Cardiac fibroblast (primary cell): Measurements from ENCODE around the gene KRTAP10-4.

Experiments
- DNase-seq, 2 donors: peaks; one replicate each; pipeline versions ENCODE4 v3.0.0 to v3.0.0-alpha.2; 2010; ENCODE audit warnings: low read depth in 2 of 2
- H3K4me3 ChIP-seq, 2 donors: replicated peaks in 1 of 2; 1 replicate in 1 of 2; 2 replicates in 1 of 2; pipeline ENCODE4 v1.5.1; 2011; ENCODE audit warnings: low read depth in 2 of 2, low read length in 2 of 2, mild to moderate bottlenecking in 2 of 2, moderate library complexity in 1 of 2
- TF ChIP-seq, protein P1 (sequence below): IDR thresholded peaks from one replicate; pipeline ENCODE4 v1.5.1; 2011; ENCODE audit warnings: low read depth, mild to moderate bottlenecking, low read length, inconsistent platforms

KRTAP10-4 gene

DNA sequence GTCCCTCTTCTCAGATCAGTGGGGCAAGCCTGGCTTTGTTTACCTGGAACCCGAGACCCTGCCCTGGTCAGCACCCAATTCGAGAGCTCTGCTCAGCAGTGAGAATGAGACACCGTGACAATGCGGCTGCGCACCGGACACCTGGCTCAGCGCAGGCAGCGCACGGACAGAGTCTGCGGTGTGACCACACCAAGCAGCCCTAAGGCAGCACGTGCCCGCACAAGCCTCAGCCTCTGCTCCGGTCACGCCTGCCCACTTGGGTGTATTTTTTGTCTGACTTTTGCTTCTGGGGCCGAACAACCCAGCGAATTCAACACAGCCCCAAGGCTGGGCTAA, 43.0 kb downstream of the KRTAP10-4 start:
- DNase-seq = no peak
- no peak overlapping the region for H3K4me3 ChIP-seq
- TF ChIP-seq, protein P1, sequence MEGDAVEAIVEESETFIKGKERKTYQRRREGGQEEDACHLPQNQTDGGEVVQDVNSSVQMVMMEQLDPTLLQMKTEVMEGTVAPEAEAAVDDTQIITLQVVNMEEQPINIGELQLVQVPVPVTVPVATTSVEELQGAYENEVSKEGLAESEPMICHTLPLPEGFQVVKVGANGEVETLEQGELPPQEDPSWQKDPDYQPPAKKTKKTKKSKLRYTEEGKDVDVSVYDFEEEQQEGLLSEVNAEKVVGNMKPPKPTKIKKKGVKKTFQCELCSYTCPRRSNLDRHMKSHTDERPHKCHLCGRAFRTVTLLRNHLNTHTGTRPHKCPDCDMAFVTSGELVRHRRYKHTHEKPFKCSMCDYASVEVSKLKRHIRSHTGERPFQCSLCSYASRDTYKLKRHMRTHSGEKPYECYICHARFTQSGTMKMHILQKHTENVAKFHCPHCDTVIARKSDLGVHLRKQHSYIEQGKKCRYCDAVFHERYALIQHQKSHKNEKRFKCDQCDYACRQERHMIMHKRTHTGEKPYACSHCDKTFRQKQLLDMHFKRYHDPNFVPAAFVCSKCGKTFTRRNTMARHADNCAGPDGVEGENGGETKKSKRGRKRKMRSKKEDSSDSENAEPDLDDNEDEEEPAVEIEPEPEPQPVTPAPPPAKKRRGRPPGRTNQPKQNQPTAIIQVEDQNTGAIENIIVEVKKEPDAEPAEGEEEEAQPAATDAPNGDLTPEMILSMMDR = no peak

DNA sequence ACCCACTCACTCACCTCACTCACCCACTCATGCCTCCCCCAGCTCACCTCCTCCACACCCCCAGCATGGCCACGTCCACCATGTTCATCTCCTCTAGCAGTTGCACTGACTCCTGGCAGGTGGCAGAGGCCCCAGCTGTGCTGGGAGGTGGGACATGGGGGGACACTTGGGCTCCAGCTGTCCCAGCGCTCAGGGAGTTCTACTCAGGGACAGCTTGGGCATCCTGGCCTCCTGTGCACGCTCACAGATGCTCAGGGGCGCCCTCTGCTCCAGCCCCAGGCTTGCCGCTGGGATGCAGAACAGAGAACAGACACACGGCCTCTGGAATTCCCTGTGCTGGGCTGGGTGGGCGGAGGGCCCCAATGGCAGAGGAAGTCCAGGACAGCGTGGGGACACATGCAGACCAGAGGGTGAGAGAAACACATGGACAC, 43.6 kb downstream of the KRTAP10-4 start:
- no peak for DNase-seq
- no peak overlapping the region for H3K4me3 ChIP-seq
- TF ChIP-seq, protein P1 = no peak

DNA sequence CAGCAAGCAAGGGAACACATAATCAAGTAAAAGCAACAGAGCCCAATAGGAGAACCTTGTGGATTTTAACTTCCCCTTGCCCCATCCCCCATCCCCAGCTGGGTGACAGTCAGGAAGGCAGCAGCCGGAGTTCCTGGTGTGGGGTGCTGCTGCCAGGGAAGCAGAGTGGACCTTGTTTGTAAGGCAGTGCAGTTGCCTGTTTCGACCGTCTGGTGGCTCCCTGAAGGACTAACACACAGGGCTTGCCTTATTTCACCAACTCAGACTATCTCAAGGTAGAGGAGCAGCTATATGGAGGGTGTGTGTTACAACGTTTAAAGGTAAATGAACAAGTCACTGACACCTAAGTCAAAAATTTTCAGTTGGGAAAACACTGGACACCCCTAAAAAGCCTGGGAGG, 45.0 kb downstream of the KRTAP10-4 start:
- DNase-seq = peak; percentile 4 to 30
- TF ChIP-seq, protein P1 = peak; percentile 29
- no peak overlapping the region for H3K4me3 ChIP-seq

DNA sequence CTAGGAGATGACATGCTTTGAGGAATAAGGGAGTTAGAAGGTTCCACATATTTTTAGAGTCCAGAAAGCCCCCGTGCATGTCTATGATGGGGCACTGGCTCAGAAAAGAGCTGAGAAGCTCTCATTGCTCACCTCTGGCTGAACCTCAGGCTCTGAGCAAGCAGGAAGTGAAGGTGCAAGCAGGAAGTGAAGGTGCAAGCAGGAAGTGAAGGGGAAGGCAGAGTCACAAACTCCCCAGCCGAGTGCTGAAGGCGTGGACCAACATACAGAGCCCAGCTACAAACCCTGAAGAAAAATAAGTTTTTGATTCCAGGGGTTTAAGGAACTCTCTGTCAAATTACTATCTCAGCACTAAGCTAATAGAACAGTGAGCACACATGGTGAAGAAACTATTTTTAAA, 45.4 kb downstream of the KRTAP10-4 start:
- TF ChIP-seq, protein P1 = no peak
- DNase-seq = no peak
- H3K4me3 ChIP-seq = no peak overlapping the region

DNA sequence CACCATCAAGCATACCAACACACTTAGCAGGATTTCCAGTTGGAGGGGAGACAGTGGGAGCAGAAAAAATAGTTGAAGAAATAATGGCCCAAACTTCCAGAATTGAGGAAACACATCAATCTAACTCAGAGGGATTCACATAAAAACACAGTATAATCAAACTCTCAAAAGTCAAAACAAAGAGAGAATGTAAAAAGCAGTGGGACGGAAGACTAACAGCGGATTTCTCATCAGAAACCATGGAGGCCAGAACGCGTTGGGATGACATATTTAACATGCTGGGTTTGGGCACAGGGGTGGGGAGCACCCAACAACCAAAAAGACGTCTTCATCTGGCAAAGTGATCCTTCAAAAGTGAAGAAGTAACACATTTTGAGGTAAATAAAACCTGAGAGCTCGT, 46.4 kb downstream of the KRTAP10-4 start:
- H3K4me3 ChIP-seq = no peak overlapping the region
- DNase-seq = no peak
- TF ChIP-seq, protein P1 = no peak

DNA sequence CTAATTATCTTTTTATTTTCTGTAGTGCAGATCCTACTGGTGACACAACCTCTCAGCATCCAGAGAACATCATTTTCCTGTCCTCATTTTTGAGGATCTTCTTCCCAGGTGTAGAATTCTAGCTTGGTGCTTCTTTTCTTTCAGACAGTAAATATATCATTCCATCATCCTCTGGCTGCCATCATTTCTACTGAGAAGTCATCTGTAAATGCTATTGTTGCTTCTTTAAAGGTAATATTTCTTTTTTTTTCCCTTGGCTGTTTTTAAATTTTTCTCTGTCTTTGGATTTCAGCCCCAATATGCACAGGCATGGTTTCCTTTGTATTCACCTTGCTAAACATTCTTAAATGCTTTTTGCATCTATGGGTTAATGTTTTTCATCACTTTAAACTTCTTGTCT, 50.0 kb downstream of the KRTAP10-4 start:
- TF ChIP-seq, protein P1 = no peak
- H3K4me3 ChIP-seq = no peak overlapping the region
- DNase-seq = no peak
